Left ventricle myocardium inferior (tissue), 1 donor: ENCODE measurements around the gene ZCCHC7. TPM values are rescaled to one million over a fixed set of nuclear protein-coding genes. Genes with fewer than 3 reads are reported as not detected.
"Not testable (repeated sequence)": the region's sequence is repeated elsewhere in the genome, so short reads cannot be mapped to it uniquely, and the experiment has no call there.

ENCODE experiments used
- DNase-seq: peaks from one replicate; pipeline ENCODE4 v3.0.0-alpha.2; 2020
- H3K27ac ChIP-seq: fragments of 200-600 bp; replicated peaks from 2 replicates; pipeline ENCODE4 v1.8.0; 2021
- H3K27me3 ChIP-seq: fragments of 200-600 bp; 2 replicates; pipeline ENCODE4 v1.8.0; 2021; ENCODE audit warnings: low read depth
- H3K36me3 ChIP-seq: fragments of 200-600 bp; 2 replicates; pipeline ENCODE4 v1.8.0; 2021
- H3K4me1 ChIP-seq: fragments of 200-600 bp; 2 replicates; pipeline ENCODE4 v1.8.0; 2021
- H3K4me3 ChIP-seq: fragments of 200-600 bp; 2 replicates; pipeline ENCODE4 v1.8.0; 2021; ENCODE audit warnings: mild to moderate bottlenecking, moderate library complexity
- H3K9me3 ChIP-seq: fragments of 200-600 bp; replicated peaks from 2 replicates; pipeline ENCODE4 v1.8.0; 2021
- CTCF ChIP-seq: fragments of 200-600 bp; IDR thresholded peaks from 2 replicates; pipeline ENCODE4 v1.8.0; 2021; ENCODE audit warnings: antibody characterized with exemption, mild to moderate bottlenecking, borderline replicate concordance
- intact Hi-C: fragments of 100-400 bp; cut with micrococcal nuclease; formaldehyde crosslinking; loops from one replicate; pipeline ENCODE4 v1.11.0; 2022
- long read RNA-seq: library from polyadenylated mRNA; unstranded; transcript quantifications from one replicate; pipeline ENCODE4 v2.0.0, GENCODE V29; 2021
- total RNA-seq: library from RNA; stranded (reverse); fragmentation: NEBNext Ultra II Directional; extraction: Animal tissue kit (Norgen Biotek cat#: 25700); gene quantifications from one replicate; pipeline ENCODE4 v1.2.1, GENCODE V29; 2021
- donor health status: DM: no; HTN: yes; CAD: no; lungs with severe emphysema.

The ZCCHC7 gene
- total RNA-seq = 8.1 TPM
- long read RNA-seq, partial matches to known transcripts = 1 of 5 reads
- long read RNA-seq, other reads (novel, unspliced or antisense) = 4 of 5 reads

- Histone ChIP-seq H3K27ac (peak within 1 kb of the TSS; percentile 95), H3K27me3 (no peaks in the 10 kb centered on the region), H3K9me3 (no peaks in the 10 kb centered on the region), H3K4me1 (peaks cover 30% of the 10 kb centered on the region), H3K36me3 (no peaks in the 10 kb centered on the region), H3K4me3 (peak within 1 kb of the TSS; percentile 95)
- no peak for TF ChIP-seq CTCF
- peak; percentile 96 for DNase-seq
- intact Hi-C loops = no loop called here
These were observed at the start of gene ZCCHC7 for GRCh38 chr9:37119907-37120842. ZCCHC7 (plus strand) TSS chr9:37120574.

- H3K4me1 ChIP-seq, DNase-seq, H3K4me3 ChIP-seq, H3K9me3 ChIP-seq, H3K36me3 ChIP-seq, intact Hi-C loops, H3K27ac ChIP-seq: not testable (repeated sequence)
- H3K27me3 ChIP-seq = peaks cover 16% of the 10 kb centered on the region
These were observed 45.6 kb upstream of the ZCCHC7 start for GRCh38 chr9:37074790-37075189.

GRCh38 chr9:37079370-37080164 lies 40.8 kb upstream of the ZCCHC7 start:
- peak; percentile 91 for DNase-seq
- no peak for TF ChIP-seq CTCF
- Histone ChIP-seq H3K4me1 (peaks cover 43% of the 10 kb centered on the region), H3K27ac (peak overlapping the region; percentile 89), H3K36me3 (no peaks in the 10 kb centered on the region), H3K27me3 (peaks cover 16% of the 10 kb centered on the region), H3K9me3 (peaks cover 4% of the 10 kb centered on the region), H3K4me3 (peak overlapping the region; percentile 94)
- intact Hi-C loops = no loop called here

- peak overlapping the region; percentile 94 for H3K4me3 ChIP-seq
- H3K36me3 ChIP-seq, intact Hi-C loops, H3K9me3 ChIP-seq: not testable (repeated sequence)
- H3K27ac ChIP-seq = peak overlapping the region; percentile 89
- peak; percentile 27 for DNase-seq
- peaks cover 43% of the 10 kb centered on the region for H3K4me1 ChIP-seq
- peaks cover 12% of the 10 kb centered on the region for H3K27me3 ChIP-seq
These were observed 40.2 kb upstream of the ZCCHC7 start for GRCh38 chr9:37080165-37080628.

DNA sequence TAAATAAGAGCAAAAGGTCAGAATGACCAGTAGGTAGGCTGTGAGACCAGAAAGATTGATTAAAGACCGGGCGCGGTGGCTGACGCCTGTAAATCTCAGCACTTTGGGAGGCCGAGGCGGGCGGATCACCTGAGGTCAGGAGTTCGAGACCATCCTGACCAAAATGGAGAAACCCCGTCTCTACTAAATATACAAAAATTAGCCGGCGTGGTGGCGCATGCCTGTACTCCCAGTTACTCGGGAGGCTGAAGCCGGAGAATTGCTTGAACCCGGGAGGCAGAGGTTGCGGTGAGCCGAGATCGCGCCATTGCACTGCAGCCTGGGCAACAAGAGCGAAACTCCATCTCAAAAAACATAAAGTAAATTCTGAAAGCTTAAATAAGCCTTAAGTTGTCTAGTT lies 38.9 kb upstream of the ZCCHC7 start:
- Histone ChIP-seq H3K4me3 (peak overlapping the region; percentile 4), H3K4me1 (peaks cover 43% of the 10 kb centered on the region)
- DNase-seq, H3K27me3 ChIP-seq, intact Hi-C loops, H3K36me3 ChIP-seq, H3K27ac ChIP-seq, H3K9me3 ChIP-seq: not testable (repeated sequence)

DNA sequence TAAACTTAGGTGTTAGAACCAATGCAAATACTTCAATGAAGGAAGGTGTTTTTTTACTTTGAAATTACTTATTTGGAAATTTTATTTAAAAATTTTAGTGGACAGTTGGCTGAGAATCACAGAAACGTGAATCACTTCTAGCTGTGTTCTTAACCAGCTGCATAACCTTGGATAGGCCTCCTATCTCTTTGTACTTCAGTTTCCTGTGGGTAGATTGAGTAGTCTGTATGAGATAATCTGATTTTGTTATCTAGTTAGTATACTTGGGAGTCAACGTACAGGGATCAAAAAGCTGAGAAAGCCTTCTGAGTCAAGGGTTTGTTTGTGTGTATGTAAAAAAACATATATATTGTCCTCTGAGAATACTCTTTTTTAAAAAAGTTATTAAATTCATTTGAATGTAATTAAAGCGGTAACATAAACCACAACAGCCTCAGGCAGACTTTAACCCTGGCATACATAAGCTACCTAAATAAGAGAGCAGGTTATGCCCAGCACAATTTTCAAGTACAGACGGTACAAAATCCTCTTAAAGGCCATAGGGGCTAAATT lies 38.1 kb upstream of the ZCCHC7 start:
- peaks cover 43% of the 10 kb centered on the region for H3K4me1 ChIP-seq
- H3K27ac ChIP-seq = no peak overlapping the region
- H3K9me3 ChIP-seq = peaks cover 4% of the 10 kb centered on the region
- peaks cover 9% of the 10 kb centered on the region for H3K36me3 ChIP-seq
- H3K4me3 ChIP-seq = no peak overlapping the region
- no peaks in the 10 kb centered on the region for H3K27me3 ChIP-seq
- no peak for TF ChIP-seq CTCF
- no peak for DNase-seq
- intact Hi-C loops = no loop called here
